ENCODE measurements around the gene CCDC137.

DNA sequence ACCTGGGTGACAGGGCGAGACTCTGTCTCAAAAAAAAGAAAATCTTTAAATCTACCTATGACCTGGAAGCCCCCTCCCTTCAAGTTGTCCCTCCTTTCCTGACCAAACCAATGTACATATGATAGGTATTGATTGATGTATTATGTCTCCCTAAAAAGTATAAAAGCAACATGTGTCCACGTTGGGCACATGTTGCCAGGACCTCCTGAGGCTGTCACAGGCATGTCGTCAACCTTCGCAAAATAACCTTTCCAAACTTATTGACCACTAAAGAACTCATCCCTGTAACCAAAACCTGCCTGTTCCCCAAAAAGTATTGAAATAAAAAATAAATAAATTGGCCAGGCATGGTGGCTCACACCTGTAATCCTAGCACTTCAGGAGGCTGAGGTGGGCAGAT, 4.5 kb upstream of the CCDC137 start:
- TF ChIP-seq, protein P1, sequence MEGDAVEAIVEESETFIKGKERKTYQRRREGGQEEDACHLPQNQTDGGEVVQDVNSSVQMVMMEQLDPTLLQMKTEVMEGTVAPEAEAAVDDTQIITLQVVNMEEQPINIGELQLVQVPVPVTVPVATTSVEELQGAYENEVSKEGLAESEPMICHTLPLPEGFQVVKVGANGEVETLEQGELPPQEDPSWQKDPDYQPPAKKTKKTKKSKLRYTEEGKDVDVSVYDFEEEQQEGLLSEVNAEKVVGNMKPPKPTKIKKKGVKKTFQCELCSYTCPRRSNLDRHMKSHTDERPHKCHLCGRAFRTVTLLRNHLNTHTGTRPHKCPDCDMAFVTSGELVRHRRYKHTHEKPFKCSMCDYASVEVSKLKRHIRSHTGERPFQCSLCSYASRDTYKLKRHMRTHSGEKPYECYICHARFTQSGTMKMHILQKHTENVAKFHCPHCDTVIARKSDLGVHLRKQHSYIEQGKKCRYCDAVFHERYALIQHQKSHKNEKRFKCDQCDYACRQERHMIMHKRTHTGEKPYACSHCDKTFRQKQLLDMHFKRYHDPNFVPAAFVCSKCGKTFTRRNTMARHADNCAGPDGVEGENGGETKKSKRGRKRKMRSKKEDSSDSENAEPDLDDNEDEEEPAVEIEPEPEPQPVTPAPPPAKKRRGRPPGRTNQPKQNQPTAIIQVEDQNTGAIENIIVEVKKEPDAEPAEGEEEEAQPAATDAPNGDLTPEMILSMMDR (IDR thresholded peaks at IDR 0.05; ENCODE audit: extremely low read depth in 1 of 2, insufficient read depth in 1 of 2, low read depth in 1 of 2, low read length in 2 of 2): no peak
- TF ChIP-seq POLR2A (IDR thresholded peaks at IDR 0.05; ENCODE audit: low read depth, low read length) (no peak), MYC (IDR thresholded peaks at IDR 0.05; ENCODE audit: low read depth, low read length) (no peak), EZH2 (IDR thresholded peaks at IDR 0.05; ENCODE audit: borderline replicate concordance, low read depth, low read length, severe bottlenecking) (no peak)
